HepG2 (cell line): ENCODE measurements around the gene PASK. TPM values are rescaled to one million over a fixed set of nuclear protein-coding genes. Genes with fewer than 3 reads are reported as not detected.

Experiments used
- CC2D1A ChIP-seq: sonication (generic); formaldehyde crosslinking; IDR thresholded peaks from 2 replicates; pipeline ENCODE4 v1.8.1; 2023; ENCODE audit warnings: mild to moderate bottlenecking, missing genetic modification reagents
- FOXA3 ChIP-seq: IDR thresholded peaks from 2 replicates; pipeline ENCODE4 v1.6.1; 2016; ENCODE audit warnings: missing genetic modification reagents, missing compliant biosample characterization
- GPN1 ChIP-seq: sonication (generic); formaldehyde crosslinking; IDR thresholded peaks from 2 replicates; pipeline ENCODE4 v1.5.1; 2020; ENCODE audit warnings: missing genetic modification reagents, borderline replicate concordance
- HMGA1 ChIP-seq: sonication (generic); formaldehyde crosslinking; conservative IDR thresholded peaks from 2 replicates; pipeline ENCODE4 v1.4.0; 2020; ENCODE audit warnings: missing genetic modification reagents
- MED8 ChIP-seq: sonication (generic); formaldehyde crosslinking; IDR thresholded peaks from 2 replicates; pipeline ENCODE4 v1.8.1; 2023; ENCODE audit warnings: mild to moderate bottlenecking, missing genetic modification reagents; ENCODE audit not compliant: insufficient replicate concordance
- NBN ChIP-seq: fragments of 450-650 bp; conservative IDR thresholded peaks from 2 replicates; pipeline ENCODE4 v1.6.1; 2017
- POLR2G ChIP-seq: fragments of 200-400 bp; formaldehyde crosslinking; IDR thresholded peaks from 2 replicates; pipeline ENCODE4 v1.6.1; 2018; ENCODE audit warnings: mild to moderate bottlenecking, low read depth, low read length, moderate library complexity
- RFXAP ChIP-seq: sonication (generic); formaldehyde crosslinking; IDR thresholded peaks from 2 replicates; pipeline ENCODE4 v1.4.0; 2020; ENCODE audit warnings: missing genetic modification reagents, borderline replicate concordance
- SIX4 ChIP-seq: sonication (generic); formaldehyde crosslinking; IDR thresholded peaks from 2 replicates; pipeline ENCODE4 v1.4.0; 2020; ENCODE audit warnings: missing genetic modification reagents
- SRY ChIP-seq: sonication (generic); formaldehyde crosslinking; IDR thresholded peaks from 2 replicates; pipeline ENCODE4 v1.8.0; 2022; ENCODE audit warnings: mild to moderate bottlenecking, missing genetic modification reagents
- TBX2 ChIP-seq: sonication (generic); formaldehyde crosslinking; IDR thresholded peaks from 2 replicates; pipeline ENCODE4 v1.5.0; 2020; ENCODE audit warnings: missing genetic modification reagents, mild to moderate bottlenecking, borderline replicate concordance
- XRCC5 ChIP-seq: fragments of 200-400 bp; formaldehyde crosslinking; optimal IDR thresholded peaks from 2 replicates; pipeline ENCODE3; 2017; ENCODE audit warnings: mild to moderate bottlenecking, low read length
- ZFP62 ChIP-seq: sonication (generic); formaldehyde crosslinking; IDR thresholded peaks from 2 replicates; pipeline ENCODE4 v1.4.0; 2020; ENCODE audit warnings: missing genetic modification reagents
- ZMYM4 ChIP-seq: sonication (generic); formaldehyde crosslinking; IDR thresholded peaks from 2 replicates; pipeline ENCODE4 v1.8.1; 2023; ENCODE audit warnings: mild to moderate bottlenecking, missing genetic modification reagents
- ZNF234 ChIP-seq: sonication (generic); formaldehyde crosslinking; conservative IDR thresholded peaks from 2 replicates; pipeline ENCODE4 v1.5.1; 2020; ENCODE audit warnings: mild to moderate bottlenecking, missing genetic modification reagents
- ZNF350 ChIP-seq: sonication (generic); formaldehyde crosslinking; IDR thresholded peaks from 2 replicates; pipeline ENCODE4 v1.4.0; 2020; ENCODE audit warnings: mild to moderate bottlenecking, low read depth, missing genetic modification reagents, borderline replicate concordance
- ZNF724P ChIP-seq: sonication (generic); formaldehyde crosslinking; IDR thresholded peaks from 2 replicates; pipeline ENCODE4 v1.8.0; 2022; ENCODE audit warnings: missing genetic modification reagents, borderline replicate concordance
- ZNF737 ChIP-seq: sonication (generic); formaldehyde crosslinking; IDR thresholded peaks from 2 replicates; pipeline ENCODE4 v1.5.0; 2020; ENCODE audit warnings: missing genetic modification reagents, mild to moderate bottlenecking, borderline replicate concordance
- ZSCAN21 ChIP-seq: sonication (generic); formaldehyde crosslinking; IDR thresholded peaks from 2 replicates; pipeline ENCODE4 v1.8.0; 2022; ENCODE audit warnings: mild to moderate bottlenecking, missing genetic modification reagents, moderate library complexity, borderline replicate concordance
- polyA plus RNA-seq, 8 experiments: library from polyadenylated mRNA; depleted of rRNA in 3 of 8; stranded (reverse) in 7 of 8; unstranded in 1 of 8; fragments of >200 nt; fragmentation: Illumina TruSeq in 4 of 8; extraction: Trizol in 4 of 8; gene quantifications; 2 replicates each; pipeline versions ENCODE4 v1.2.1 to v1.2.3, GENCODE V29; 2011 to 2016; ENCODE audit warnings: low read depth in 4 of 8, missing spikeins in 1 of 8, mixed read lengths in 1 of 8; ENCODE audit not compliant: insufficient read depth in 1 of 8
- total RNA-seq, 5 experiments: library from RNA; depleted of rRNA; stranded (reverse); fragments of >200 nt; fragmentation: Illumina TruSeq; extraction: Trizol; gene quantifications; 2 replicates each; pipeline ENCODE4 v1.2.3, GENCODE V29; 2016; ENCODE audit warnings: low read depth in 1 of 5
- TF ChIP-seq, protein P1 (sequence below): sonication (generic); formaldehyde crosslinking; IDR thresholded peaks from 2 replicates; pipeline ENCODE4 v1.8.1; 2023; ENCODE audit warnings: mild to moderate bottlenecking, missing genetic modification reagents
- TF ChIP-seq, protein P2 (sequence below): IDR thresholded peaks from 2 replicates; pipeline ENCODE4 v1.6.1; 2012; ENCODE audit warnings: low read depth, low read length, improper control_type of control experiment
- TF ChIP-seq, protein P3 (sequence below): sonication (generic); formaldehyde crosslinking; IDR thresholded peaks from 2 replicates; pipeline ENCODE4 v1.5.1; 2020; ENCODE audit warnings: missing genetic modification reagents, mild to moderate bottlenecking, borderline replicate concordance
- TF ChIP-seq, protein P4 (sequence below): sonication (generic); formaldehyde crosslinking; IDR thresholded peaks from 2 replicates; pipeline ENCODE4 v1.8.0; 2022; ENCODE audit warnings: mild to moderate bottlenecking, missing genetic modification reagents, moderate library complexity
- TF ChIP-seq, protein P5 (sequence below): sonication (generic); formaldehyde crosslinking; IDR thresholded peaks from 2 replicates; pipeline ENCODE4 v1.4.0; 2020; ENCODE audit warnings: missing genetic modification reagents, borderline replicate concordance

Gene PASK
- total and polyA plus RNA-seq, 2 of the 13 experiments (the other 11 are each of a cell fraction or from before 2014, with no cell fraction given): 6.9 to 17.0 TPM

DNA sequence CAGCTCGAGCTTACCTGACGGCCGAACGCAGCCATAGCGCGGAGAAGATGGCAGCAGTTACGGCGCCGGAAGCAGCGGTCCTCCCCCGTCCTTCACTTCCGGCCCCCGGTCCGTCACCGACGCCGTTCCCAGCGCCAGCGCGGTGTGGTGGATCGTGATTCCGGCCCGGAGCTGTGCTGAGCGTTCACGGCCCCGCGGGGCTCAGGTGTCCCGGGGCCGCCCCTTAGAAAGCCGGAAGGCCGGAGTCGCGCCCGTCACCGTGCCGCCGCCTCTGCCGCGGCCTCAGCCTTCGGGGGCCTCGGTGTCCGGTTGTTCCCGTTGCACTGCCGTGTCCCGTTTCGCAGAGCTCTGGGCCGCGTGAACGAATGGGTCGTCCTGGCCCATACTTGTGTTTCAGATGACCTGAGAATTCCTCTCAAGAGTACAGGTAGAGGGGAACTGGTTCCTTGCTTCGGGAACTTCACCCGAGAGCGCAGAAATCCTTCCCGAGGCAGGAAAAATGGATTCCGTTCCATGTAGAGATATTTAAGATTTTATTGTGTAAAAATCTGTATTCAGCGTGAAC is 47.0 kb downstream of the PASK start, which contains the start of gene MTERF4 (continued):
- TF ChIP-seq, protein P1, sequence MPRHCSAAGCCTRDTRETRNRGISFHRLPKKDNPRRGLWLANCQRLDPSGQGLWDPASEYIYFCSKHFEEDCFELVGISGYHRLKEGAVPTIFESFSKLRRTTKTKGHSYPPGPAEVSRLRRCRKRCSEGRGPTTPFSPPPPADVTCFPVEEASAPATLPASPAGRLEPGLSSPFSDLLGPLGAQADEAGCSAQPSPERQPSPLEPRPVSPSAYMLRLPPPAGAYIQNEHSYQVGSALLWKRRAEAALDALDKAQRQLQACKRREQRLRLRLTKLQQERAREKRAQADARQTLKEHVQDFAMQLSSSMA (CRISPR knock-in tag): no peak; the same call in 1 of the 2 replicates
- TF ChIP-seq, protein P2, sequence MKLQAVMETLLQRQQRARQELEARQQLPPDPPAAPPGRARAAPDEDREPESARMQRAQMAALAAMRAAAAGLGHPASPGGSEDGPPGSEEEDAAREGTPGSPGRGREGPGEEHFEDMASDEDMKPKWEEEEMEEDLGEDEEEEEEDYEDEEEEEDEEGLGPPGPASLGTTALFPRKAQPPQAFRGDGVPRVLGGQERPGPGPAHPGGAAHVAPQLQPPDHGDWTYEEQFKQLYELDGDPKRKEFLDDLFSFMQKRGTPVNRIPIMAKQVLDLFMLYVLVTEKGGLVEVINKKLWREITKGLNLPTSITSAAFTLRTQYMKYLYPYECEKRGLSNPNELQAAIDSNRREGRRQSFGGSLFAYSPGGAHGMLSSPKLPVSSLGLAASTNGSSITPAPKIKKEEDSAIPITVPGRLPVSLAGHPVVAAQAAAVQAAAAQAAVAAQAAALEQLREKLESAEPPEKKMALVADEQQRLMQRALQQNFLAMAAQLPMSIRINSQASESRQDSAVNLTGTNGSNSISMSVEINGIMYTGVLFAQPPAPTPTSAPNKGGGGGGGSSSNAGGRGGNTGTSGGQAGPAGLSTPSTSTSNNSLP: peak; percentile 75
- TF ChIP-seq ZNF234 (CRISPR knock-in tag): peak; percentile 98
- peak; percentile 88; the same call in 1 of the 2 replicates for TF ChIP-seq GPN1 (CRISPR knock-in tag)
- peak; percentile 93 for TF ChIP-seq SRY (CRISPR knock-in tag)
- TF ChIP-seq RFXAP (CRISPR knock-in tag): peak; percentile 97
- TF ChIP-seq, protein P3, sequence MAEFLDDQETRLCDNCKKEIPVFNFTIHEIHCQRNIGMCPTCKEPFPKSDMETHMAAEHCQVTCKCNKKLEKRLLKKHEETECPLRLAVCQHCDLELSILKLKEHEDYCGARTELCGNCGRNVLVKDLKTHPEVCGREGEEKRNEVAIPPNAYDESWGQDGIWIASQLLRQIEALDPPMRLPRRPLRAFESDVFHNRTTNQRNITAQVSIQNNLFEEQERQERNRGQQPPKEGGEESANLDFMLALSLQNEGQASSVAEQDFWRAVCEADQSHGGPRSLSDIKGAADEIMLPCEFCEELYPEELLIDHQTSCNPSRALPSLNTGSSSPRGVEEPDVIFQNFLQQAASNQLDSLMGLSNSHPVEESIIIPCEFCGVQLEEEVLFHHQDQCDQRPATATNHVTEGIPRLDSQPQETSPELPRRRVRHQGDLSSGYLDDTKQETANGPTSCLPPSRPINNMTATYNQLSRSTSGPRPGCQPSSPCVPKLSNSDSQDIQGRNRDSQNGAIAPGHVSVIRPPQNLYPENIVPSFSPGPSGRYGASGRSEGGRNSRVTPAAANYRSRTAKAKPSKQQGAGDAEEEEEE (CRISPR knock-in tag): no peak
- peak; percentile 94 for TF ChIP-seq SIX4 (CRISPR knock-in tag)
- TF ChIP-seq HMGA1 (CRISPR knock-in tag): no peak
- TF ChIP-seq POLR2G: peak; percentile 98
- no peak for TF ChIP-seq NBN
- peak; percentile 99 for TF ChIP-seq ZSCAN21 (CRISPR knock-in tag)
- TF ChIP-seq FOXA3 (CRISPR knock-in tag): peak; percentile 93
- peak; percentile 94 for TF ChIP-seq ZMYM4 (CRISPR knock-in tag)
- TF ChIP-seq ZNF724P (CRISPR knock-in tag): peak; percentile 98
- peak; percentile 97 for TF ChIP-seq TBX2 (CRISPR knock-in tag)
- TF ChIP-seq, protein P4, sequence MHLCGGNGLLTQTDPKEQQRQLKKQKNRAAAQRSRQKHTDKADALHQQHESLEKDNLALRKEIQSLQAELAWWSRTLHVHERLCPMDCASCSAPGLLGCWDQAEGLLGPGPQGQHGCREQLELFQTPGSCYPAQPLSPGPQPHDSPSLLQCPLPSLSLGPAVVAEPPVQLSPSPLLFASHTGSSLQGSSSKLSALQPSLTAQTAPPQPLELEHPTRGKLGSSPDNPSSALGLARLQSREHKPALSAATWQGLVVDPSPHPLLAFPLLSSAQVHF: peak; percentile 92
- TF ChIP-seq CC2D1A (CRISPR knock-in tag): 0 out of 2 replicates have a peak, but pooled peaks have one; percentile 92
- peak; percentile 100 for TF ChIP-seq ZNF350 (CRISPR knock-in tag)
- TF ChIP-seq, protein P5, sequence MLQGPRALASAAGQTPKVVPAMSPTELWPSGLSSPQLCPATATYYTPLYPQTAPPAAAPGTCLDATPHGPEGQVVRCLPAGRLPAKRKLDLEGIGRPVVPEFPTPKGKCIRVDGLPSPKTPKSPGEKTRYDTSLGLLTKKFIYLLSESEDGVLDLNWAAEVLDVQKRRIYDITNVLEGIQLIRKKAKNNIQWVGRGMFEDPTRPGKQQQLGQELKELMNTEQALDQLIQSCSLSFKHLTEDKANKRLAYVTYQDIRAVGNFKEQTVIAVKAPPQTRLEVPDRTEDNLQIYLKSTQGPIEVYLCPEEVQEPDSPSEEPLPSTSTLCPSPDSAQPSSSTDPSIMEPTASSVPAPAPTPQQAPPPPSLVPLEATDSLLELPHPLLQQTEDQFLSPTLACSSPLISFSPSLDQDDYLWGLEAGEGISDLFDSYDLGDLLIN: peak; percentile 94; the same call in 1 of the 2 replicates
- peak; percentile 99 for TF ChIP-seq XRCC5
- TF ChIP-seq ZNF737 (CRISPR knock-in tag): 0 out of 2 replicates have a peak, but pooled peaks have one; percentile 75
- 0 out of 2 replicates have a peak, but pooled peaks have one; percentile 65 for TF ChIP-seq ZFP62 (CRISPR knock-in tag)
- peak; percentile 93 for TF ChIP-seq MED8 (CRISPR knock-in tag)
